GM18907 (cell line): ENCODE measurements around the gene NCAPG2.
"Not testable (repeated sequence)": the region's sequence is repeated elsewhere in the genome, so short reads cannot be mapped to it uniquely, and the experiment has no call there.

ENCODE experiments used
- ATAC-seq: cut with Tn5 transposase; IDR thresholded peaks from one replicate; pipeline ENCODE4 v1.9.1; 2021; ENCODE audit warnings: mild to moderate bottlenecking, moderate library complexity; ENCODE audit not compliant: unreplicated experiment

NCAPG2 gene

GRCh38 chr7:158710651-158711102, 6.1 kb upstream of the NCAPG2 start:
- ATAC-seq, result no peak

- ATAC-seq, result no peak
These were observed 3.0 kb upstream of the NCAPG2 start for GRCh38 chr7:158707610-158708009.

GRCh38 chr7:158706710-158707590, 2.3 kb upstream of the NCAPG2 start:
- ATAC-seq, result no peak

DNA sequence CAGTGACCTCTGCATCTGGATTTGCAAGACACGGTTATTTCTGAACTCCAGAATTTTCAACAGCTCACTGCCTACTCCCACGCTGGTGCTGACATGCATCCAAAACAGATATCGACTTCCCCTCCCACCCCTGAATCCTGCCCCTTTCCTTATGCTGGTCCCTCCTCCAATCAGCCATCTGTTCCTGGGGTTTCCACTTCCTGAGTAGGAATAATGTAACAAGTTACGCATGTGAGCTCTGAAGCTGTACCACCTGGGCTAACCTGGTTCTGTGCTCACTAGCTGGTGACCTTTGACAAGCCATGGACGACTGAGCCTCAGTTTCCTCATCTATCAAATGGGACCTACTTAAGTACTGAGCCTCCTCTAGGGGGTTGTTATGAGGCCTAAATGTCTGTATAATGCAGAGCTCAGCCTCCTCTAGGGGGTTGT, 1.7 kb upstream of the NCAPG2 start:
- no peak for ATAC-seq

DNA sequence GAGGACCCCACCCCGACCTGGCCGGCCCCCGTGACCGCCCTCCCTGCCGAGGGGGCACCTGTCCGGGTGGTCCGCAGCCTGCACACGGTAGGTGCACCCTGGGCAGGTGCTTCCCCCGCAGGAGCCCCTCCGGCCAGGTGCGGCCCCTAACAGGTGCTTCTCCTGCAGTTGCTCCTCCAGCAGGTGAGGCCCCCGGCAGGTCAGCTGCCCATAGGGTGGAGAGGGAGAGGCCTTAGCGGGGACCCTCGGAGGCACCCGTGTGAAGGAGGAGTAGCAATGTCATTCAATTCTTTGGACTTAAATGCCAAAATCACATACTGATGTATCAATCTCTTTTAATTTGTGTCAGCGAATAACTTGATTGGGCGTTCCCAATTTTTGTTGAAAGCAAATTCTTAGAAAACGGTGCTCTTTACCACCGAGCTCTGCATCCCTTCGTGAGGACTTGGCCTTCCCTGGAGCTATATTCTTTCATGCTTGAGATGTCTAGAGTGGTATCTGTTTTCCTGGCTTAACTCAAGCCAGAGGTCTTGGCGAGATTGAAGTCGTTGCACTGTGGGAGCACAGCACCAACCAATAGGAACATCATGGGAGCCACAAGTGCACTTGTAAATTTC, 738 bp upstream of the NCAPG2 start:
- no peak for ATAC-seq

GRCh38 chr7:158703679-158704523, 703 bp downstream of the NCAPG2 start:
- not testable (repeated sequence) for ATAC-seq

DNA sequence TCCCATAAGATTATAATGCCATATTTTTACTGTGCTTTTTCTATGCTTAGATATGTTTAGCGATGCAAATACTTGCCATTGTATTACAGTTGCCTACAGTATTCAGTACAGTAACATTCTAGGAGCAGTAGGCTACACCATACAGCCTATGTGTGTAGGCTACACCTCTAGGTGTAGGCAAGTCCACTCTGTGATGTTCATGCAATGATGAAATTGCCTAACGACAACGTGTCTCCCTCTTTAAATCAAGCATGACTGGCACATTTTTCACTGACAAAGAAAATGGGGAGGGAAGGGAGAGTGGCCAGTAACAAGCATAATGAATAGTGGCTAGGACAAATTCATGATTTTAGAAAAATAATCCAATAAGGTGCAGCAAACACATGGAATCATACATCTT, 1.7 kb downstream of the NCAPG2 start:
- ATAC-seq, result no peak

GRCh38 chr7:158702196-158702595, 2.4 kb downstream of the NCAPG2 start:
- no peak for ATAC-seq

DNA sequence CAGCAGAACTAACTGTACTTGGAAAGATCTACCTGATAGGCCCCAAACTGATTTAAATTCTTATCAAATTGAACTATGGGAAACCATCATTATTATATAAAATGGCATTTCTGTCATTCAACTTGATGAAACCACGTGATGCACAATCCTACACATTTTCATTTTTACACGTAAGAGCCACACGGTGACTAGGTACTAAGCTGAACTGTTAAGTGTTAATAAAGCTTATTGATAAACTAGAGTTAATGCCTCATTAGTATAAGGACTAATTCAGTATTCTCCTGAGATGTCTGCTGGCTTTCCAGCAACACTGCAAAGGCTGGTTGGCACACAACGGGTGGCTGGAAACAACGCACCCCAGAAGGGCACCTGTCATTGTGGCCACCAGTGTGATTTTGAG, 4.6 kb downstream of the NCAPG2 start:
- ATAC-seq, result no peak

- no peak for ATAC-seq
These were observed 5.3 kb downstream of the NCAPG2 start for GRCh38 chr7:158699341-158699740.

DNA sequence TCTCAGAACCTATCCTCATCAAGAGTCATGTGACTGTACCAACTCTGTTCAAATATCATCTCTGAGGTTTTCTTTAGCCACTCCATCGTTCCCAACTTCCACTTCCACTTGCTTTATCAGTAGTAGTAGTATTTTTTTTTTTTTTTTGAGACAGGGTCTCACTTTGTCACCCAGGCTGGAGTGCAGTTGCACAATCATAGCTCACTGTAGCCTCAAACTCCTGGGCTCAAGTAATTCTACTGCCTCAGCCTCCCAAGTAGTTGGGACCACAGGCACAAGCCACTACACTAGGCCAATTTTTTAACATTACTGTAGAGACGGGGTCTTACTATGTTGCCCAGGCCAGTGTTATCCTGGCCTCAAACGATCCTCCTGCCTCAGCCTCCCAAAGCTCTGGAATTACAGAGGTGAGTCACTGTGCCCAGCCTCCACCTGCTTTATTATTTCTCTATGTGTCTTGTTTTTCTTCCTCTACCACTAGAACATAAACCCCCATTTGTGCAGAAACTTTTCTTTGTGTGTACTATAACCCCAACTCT, 5.9 kb downstream of the NCAPG2 start:
- no peak for ATAC-seq

- not testable (repeated sequence) for ATAC-seq
These were observed 7.0 kb downstream of the NCAPG2 start for GRCh38 chr7:158697597-158697996.

DNA sequence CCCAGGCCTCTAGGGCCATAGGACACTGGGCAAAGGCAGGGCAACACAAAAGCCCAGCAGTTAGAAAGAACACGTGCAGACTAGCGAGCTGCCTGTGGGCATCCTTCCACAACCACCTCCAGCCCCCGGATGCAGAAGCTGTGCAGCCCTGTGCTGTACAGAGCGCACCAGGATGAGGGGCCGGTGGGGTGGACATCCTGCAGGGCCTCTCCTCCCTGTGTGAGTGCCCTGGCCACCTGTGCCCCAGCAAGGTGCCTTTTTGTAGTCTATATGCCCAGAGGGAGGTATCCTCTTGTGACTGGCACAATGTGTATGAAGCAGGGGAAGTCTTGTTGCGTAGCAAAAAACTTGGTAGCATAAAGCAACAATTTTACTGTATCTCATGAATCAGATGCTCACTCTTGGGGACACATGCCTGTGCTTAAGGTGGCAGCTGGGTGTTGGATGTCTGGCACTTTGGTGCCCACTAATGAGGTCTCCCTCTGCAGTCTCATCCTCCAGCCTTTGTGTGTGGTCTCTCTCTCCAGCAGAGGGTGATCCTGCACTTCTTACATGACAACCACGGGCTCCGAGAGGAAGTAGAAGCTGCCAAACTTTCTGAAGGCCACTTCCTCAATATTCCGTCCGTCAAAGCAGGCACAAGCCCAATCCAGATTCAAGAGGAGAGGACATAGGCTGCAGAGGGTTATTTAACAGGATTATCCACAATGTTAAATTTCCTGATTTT, 8.7 kb downstream of the NCAPG2 start:
- peak; percentile 86 for ATAC-seq

DNA sequence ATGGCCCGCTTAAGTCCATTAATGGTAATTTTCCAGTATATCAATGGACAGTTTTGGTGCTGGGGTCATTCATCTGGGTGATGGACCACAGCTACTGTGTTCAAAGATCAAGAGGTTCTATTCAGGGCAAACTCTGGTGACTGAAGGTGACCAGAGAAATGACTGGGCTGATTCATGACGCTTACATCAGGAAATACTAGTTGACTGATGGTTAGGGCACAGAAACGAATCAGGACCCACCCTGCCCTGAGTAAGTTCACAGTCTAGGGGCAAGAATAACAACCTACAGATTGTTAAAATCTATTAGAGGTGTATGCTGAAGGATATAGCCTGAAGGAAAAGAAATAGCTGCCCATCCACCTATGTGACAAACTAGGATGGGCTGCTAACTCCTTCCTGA, 9.5 kb downstream of the NCAPG2 start:
- no peak for ATAC-seq

- no peak for ATAC-seq
These were observed 10.0 kb downstream of the NCAPG2 start for GRCh38 chr7:158694650-158695049.

DNA sequence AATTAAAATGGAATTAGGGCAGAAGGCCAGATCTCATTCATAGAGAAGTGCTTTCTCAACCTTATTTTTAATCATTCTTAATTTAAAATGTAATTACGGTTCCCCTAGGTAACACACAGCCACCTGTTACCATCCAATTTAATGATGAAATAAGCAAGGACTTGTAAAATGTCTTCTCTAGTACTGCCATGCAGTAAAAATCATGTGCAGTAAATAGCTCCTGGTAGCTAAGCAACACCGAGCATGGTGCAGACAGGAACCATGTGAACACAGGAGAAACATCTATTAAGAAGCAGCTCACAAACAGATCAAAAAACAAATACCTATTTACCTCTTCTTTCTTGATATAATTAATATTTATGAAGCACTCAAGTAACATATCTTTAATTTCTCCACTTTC, 15.1 kb downstream of the NCAPG2 start:
- no peak for ATAC-seq

DNA sequence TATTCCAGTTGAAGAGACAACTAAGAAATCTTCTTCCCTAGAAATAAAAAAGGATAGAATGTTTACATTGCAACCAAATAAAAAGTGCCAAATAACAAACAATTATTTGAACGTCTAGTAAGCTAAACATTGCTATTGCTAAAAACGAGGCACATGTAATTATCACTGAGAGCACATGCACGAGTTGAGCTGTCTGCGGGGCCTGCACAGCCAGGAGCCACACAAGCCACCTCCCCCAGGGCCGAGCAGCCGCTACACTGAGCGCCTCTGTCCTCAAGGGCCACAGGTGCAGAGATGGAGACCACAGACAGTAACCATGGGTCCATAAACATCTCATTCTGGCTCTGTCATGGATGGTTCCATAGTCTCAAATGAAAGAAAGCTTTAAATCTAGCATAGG, 17.2 kb downstream of the NCAPG2 start:
- no peak for ATAC-seq

DNA sequence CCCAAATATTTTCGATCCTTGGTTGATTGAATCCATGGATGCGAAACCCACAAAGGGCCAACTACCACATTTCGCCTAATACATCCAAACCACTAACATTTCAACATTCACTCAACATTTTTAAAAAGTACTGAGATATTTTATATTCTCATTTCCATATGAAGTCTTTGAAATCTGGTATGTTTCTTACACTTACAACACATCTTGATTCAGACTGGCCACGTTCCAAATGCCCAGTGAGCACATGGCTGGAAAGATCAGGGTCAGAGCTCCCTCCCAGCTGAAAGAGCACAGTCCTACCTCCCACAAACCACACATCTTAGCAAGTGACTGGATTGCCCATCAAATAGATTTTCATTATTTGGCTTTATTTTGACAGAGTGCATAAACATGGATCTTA, 18.9 kb downstream of the NCAPG2 start:
- ATAC-seq, result no peak

- no peak for ATAC-seq
These were observed 20.3 kb downstream of the NCAPG2 start for GRCh38 chr7:158684329-158684728.

DNA sequence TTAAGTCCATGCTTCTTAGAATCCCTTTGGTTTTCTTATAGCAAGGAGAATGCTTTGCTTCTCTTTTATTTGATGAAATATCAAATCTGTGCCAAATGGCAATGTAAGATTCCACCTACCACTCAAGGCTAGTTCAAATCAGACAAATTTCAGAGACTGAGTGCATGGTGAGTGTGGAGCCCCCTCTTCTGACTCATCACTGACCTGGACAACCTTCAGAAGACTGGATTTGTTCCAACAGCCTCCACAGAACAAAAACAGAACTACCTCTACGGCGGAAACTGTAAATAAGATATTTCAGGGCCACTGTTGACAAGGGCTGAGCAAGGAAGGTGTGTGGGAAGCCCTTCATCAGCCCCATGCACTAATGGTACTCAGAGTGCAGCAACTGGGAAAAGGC, 21.1 kb downstream of the NCAPG2 start:
- no peak for ATAC-seq
